ENCODE data around the gene HK1.

DNA sequence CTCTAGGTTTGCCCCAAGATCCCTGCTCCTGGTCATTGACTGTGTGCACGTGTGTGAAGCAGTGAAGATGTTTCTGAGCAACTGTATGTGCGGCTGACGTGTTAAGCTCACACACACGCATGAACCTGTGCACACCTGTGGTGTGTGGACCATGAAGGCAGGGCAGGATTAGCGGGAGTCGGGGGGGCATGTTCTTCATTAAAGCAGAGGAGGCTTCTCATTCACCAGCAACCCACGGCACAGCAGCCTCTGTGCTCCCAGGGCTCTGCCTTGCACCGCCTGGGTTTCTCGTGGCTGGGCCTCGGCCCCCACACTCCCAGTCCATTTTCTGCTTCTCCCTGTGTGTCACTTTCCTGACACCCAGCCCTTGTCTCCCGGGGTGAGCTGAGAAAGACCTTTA, 139.2 kb downstream of the HK1 start:
- TF ChIP-seq, protein P1, sequence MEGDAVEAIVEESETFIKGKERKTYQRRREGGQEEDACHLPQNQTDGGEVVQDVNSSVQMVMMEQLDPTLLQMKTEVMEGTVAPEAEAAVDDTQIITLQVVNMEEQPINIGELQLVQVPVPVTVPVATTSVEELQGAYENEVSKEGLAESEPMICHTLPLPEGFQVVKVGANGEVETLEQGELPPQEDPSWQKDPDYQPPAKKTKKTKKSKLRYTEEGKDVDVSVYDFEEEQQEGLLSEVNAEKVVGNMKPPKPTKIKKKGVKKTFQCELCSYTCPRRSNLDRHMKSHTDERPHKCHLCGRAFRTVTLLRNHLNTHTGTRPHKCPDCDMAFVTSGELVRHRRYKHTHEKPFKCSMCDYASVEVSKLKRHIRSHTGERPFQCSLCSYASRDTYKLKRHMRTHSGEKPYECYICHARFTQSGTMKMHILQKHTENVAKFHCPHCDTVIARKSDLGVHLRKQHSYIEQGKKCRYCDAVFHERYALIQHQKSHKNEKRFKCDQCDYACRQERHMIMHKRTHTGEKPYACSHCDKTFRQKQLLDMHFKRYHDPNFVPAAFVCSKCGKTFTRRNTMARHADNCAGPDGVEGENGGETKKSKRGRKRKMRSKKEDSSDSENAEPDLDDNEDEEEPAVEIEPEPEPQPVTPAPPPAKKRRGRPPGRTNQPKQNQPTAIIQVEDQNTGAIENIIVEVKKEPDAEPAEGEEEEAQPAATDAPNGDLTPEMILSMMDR (IDR thresholded peaks at IDR 0.05; ENCODE audit: low read depth, low read length) = no peak
- TF ChIP-seq EZH2phosphoT487 (IDR thresholded peaks at IDR 0.05; ENCODE audit: low read depth) = no peak
